Stimulated activated naive CD8-positive, alpha-beta T cell treated with anti-CD3 and anti-CD28 coated beads, Interleukin-15, amount 100 ng/mL, for 72 hours (primary cell): ENCODE results near the gene ZBTB8A.

Experiments used
- ATAC-seq: fragments of 150-1000 bp; cut with Tn5 transposase; 2 replicates; pipeline ENCODE4 v1.10.0; 2021; ENCODE audit warnings: mild to moderate bottlenecking, moderate library complexity
- DNase-seq, 2 donors: peaks; one replicate each; pipeline ENCODE4 v3.0.0; 2021 to 2022
- H3K27ac Mint-ChIP-seq, 2 donors: one replicate each; pipeline ENCODE4 v1.8.0; 2022; ENCODE audit warnings: mild to moderate bottlenecking in 2 of 2, mixed read lengths in 2 of 2, moderate library complexity in 2 of 2
- H3K27me3 Mint-ChIP-seq: one replicate; pipeline ENCODE4 v1.8.0; 2022; ENCODE audit warnings: mixed read lengths
- H3K4me1 Mint-ChIP-seq: one replicate; pipeline ENCODE4 v1.8.0; 2022; ENCODE audit warnings: mild to moderate bottlenecking, mixed read lengths
- H3K4me3 Mint-ChIP-seq, 2 donors: one replicate each; pipeline ENCODE4 v1.8.0; 2022; ENCODE audit warnings: mild to moderate bottlenecking in 2 of 2, mixed read lengths in 2 of 2, moderate library complexity in 1 of 2
- H3K9me3 Mint-ChIP-seq, 2 donors: one replicate each; pipeline ENCODE4 v1.8.0; 2022; ENCODE audit warnings: mixed read lengths in 2 of 2

Gene ZBTB8A

GRCh38 chr1:32580348-32581017 lies 41.3 kb downstream of the ZBTB8A start:
- no peak overlapping the region for H3K27ac Mint-ChIP-seq
- no peak overlapping the region for H3K4me3 Mint-ChIP-seq
- no peaks in the 10 kb centered on the region for H3K9me3 Mint-ChIP-seq
- no peaks in the 10 kb centered on the region for H3K27me3 Mint-ChIP-seq
- DNase-seq (no peak), ATAC-seq (no peak)
- H3K4me1 Mint-ChIP-seq = no peaks in the 10 kb centered on the region

- H3K27me3 Mint-ChIP-seq = no peaks in the 10 kb centered on the region
- no peak for ATAC-seq
Measured at GRCh38 chr1:32592943-32593342, 53.7 kb downstream of the ZBTB8A start.

GRCh38 chr1:32600034-32600433 lies 60.8 kb downstream of the ZBTB8A start:
- Mint-ChIP-seq H3K4me3 (no peak overlapping the region), H3K27me3 (no peaks in the 10 kb centered on the region), H3K27ac (no peak overlapping the region), H3K9me3 (no peaks in the 10 kb centered on the region), H3K4me1 (no peaks in the 10 kb centered on the region)
- DNase-seq (no peak), ATAC-seq (no peak)

More at GRCh38 chr1:32592943-32593342, 53.7 kb downstream of the ZBTB8A start:
- no peak overlapping the region for H3K27ac Mint-ChIP-seq
- H3K4me3 Mint-ChIP-seq = no peak overlapping the region
- no peaks in the 10 kb centered on the region for H3K9me3 Mint-ChIP-seq
- DNase-seq = no peak
- H3K4me1 Mint-ChIP-seq = no peaks in the 10 kb centered on the region

GRCh38 chr1:32605711-32606424 lies 66.6 kb downstream of the ZBTB8A start:
- Mint-ChIP-seq H3K4me3 (no peak overlapping the region), H3K27ac (no peak overlapping the region), H3K4me1 (no peaks in the 10 kb centered on the region), H3K9me3 (no peaks in the 10 kb centered on the region), H3K27me3 (no peaks in the 10 kb centered on the region)
- no peak for DNase-seq
- ATAC-seq = no peak

GRCh38 chr1:32606565-32607371 lies 67.5 kb downstream of the ZBTB8A start:
- H3K27ac Mint-ChIP-seq = no peak overlapping the region

GRCh38 chr1:32609180-32609579 lies 70.0 kb downstream of the ZBTB8A start:
- DNase-seq (no peak), ATAC-seq (no peak)
- H3K9me3 Mint-ChIP-seq = no peaks in the 10 kb centered on the region

More at GRCh38 chr1:32606565-32607371, 67.5 kb downstream of the ZBTB8A start:
- no peak overlapping the region for H3K4me3 Mint-ChIP-seq
- H3K9me3 Mint-ChIP-seq = no peaks in the 10 kb centered on the region
- DNase-seq = no peak
- no peaks in the 10 kb centered on the region for H3K4me1 Mint-ChIP-seq
- no peaks in the 10 kb centered on the region for H3K27me3 Mint-ChIP-seq
- no peak for ATAC-seq

GRCh38 chr1:32611859-32612188 lies 72.6 kb downstream of the ZBTB8A start:
- no peaks in the 10 kb centered on the region for H3K9me3 Mint-ChIP-seq
- H3K4me1 Mint-ChIP-seq = peaks cover 10% of the 10 kb centered on the region
- H3K27ac Mint-ChIP-seq = no peak overlapping the region
- DNase-seq (no peak), ATAC-seq (no peak)
- H3K4me3 Mint-ChIP-seq = peak overlapping the region; percentile 76 to 80
- H3K27me3 Mint-ChIP-seq = no peaks in the 10 kb centered on the region

More at GRCh38 chr1:32609180-32609579, 70.0 kb downstream of the ZBTB8A start:
- H3K27ac Mint-ChIP-seq = no peak overlapping the region
- H3K4me3 Mint-ChIP-seq = no peak overlapping the region
- H3K4me1 Mint-ChIP-seq = peaks cover 10% of the 10 kb centered on the region
- no peaks in the 10 kb centered on the region for H3K27me3 Mint-ChIP-seq

- Mint-ChIP-seq H3K4me3 (peak overlapping the region; percentile 76 to 80), H3K4me1 (peaks cover 10% of the 10 kb centered on the region), H3K27ac (peak overlapping the region in 1 of 2 donors; percentile 79), H3K9me3 (no peaks in the 10 kb centered on the region), H3K27me3 (no peaks in the 10 kb centered on the region)
- DNase-seq (peak; percentile 40 to 59), ATAC-seq (peak; percentile 96)
Measured at GRCh38 chr1:32612189-32612881, 73.1 kb downstream of the ZBTB8A start.

GRCh38 chr1:32613472-32613871 lies 74.2 kb downstream of the ZBTB8A start:
- H3K4me3 Mint-ChIP-seq = peak overlapping the region in 1 of 2 donors; percentile 5
- ATAC-seq (no peak), DNase-seq (no peak)
- no peaks in the 10 kb centered on the region for H3K27me3 Mint-ChIP-seq
- H3K27ac Mint-ChIP-seq = no peak overlapping the region
- peaks cover 10% of the 10 kb centered on the region for H3K4me1 Mint-ChIP-seq
- H3K9me3 Mint-ChIP-seq = no peaks in the 10 kb centered on the region

GRCh38 chr1:32618673-32619221 lies 79.5 kb downstream of the ZBTB8A start:
- H3K27me3 Mint-ChIP-seq = no peaks in the 10 kb centered on the region
- no peak overlapping the region for H3K4me3 Mint-ChIP-seq
- DNase-seq (no peak), ATAC-seq (no peak)
- peaks cover 0 to 4% of the 10 kb centered on the region in 2 donors for H3K9me3 Mint-ChIP-seq
- H3K4me1 Mint-ChIP-seq = peaks cover 29% of the 10 kb centered on the region
- no peak overlapping the region for H3K27ac Mint-ChIP-seq

GRCh38 chr1:32619701-32620485 lies 80.7 kb downstream of the ZBTB8A start:
- peak; percentile 14 to 26 for DNase-seq
- Mint-ChIP-seq H3K9me3 (peaks cover 0 to 11% of the 10 kb centered on the region in 2 donors), H3K4me3 (peak overlapping the region in 1 of 2 donors; percentile 26), H3K27me3 (no peaks in the 10 kb centered on the region), H3K4me1 (peaks cover 37% of the 10 kb centered on the region), H3K27ac (no peak overlapping the region)
- peak; percentile 84 for ATAC-seq

- ATAC-seq (no peak), DNase-seq (no peak)
- Mint-ChIP-seq H3K27ac (no peak overlapping the region), H3K4me3 (no peak overlapping the region), H3K27me3 (no peaks in the 10 kb centered on the region), H3K4me1 (peaks cover 41% of the 10 kb centered on the region), H3K9me3 (peaks cover 0 to 11% of the 10 kb centered on the region in 2 donors)
Measured at GRCh38 chr1:32622205-32622604, 83.0 kb downstream of the ZBTB8A start.

- Mint-ChIP-seq H3K9me3 (peaks cover 0 to 11% of the 10 kb centered on the region in 2 donors), H3K4me1 (peaks cover 50% of the 10 kb centered on the region), H3K27me3 (no peaks in the 10 kb centered on the region), H3K4me3 (peak overlapping the region; percentile 1 to 50), H3K27ac (peak overlapping the region in 1 of 2 donors; percentile 42)
- ATAC-seq = peak; percentile 82
- no peak for DNase-seq
Measured at GRCh38 chr1:32622806-32623681, 83.8 kb downstream of the ZBTB8A start.
